Kidney (tissue), 14 donors: ENCODE measurements around the gene CTTNBP2. TPM values are rescaled to one million over a fixed set of nuclear protein-coding genes. Genes with fewer than 3 reads are reported as not detected.

Experiments used
- DNase-seq, 5 donors: peaks; one replicate each; pipeline ENCODE4 v3.0.0-alpha.2; 2013 to 2020
- FAIRE-seq: peaks from 2 replicates; lab custom pipeline; 2012; peaks lifted over from hg19 to GRCh38; lab: Jason Lieb, UNC
- H3K27ac ChIP-seq, 2 donors: one replicate each; pipeline ENCODE4 v1.7.0; 2013; ENCODE audit warnings: low read depth in 2 of 2, low read length in 2 of 2, inconsistent platforms in 1 of 2
- H3K27me3 ChIP-seq: one replicate; pipeline ENCODE4 v1.7.1; 2013; ENCODE audit warnings: low read length, inconsistent platforms; ENCODE audit not compliant: control insufficient read depth, insufficient read depth
- H3K36me3 ChIP-seq, 3 donors: one replicate each; pipeline versions ENCODE4 v1.7.0 to v1.7.1; 2013; ENCODE audit warnings: low read length in 3 of 3, control low read depth in 1 of 3, inconsistent platforms in 1 of 3; ENCODE audit not compliant: insufficient read depth in 3 of 3, control insufficient read depth in 2 of 3
- H3K4me1 ChIP-seq, 3 donors: one replicate each; pipeline versions ENCODE4 v1.7.0 to v1.7.1; 2013; ENCODE audit warnings: low read length in 3 of 3, inconsistent platforms in 1 of 3, low read depth in 1 of 3; ENCODE audit not compliant: control insufficient read depth in 2 of 3, insufficient read depth in 2 of 3
- H3K4me3 ChIP-seq, 3 donors: one replicate each; pipeline versions ENCODE4 v1.7.0 to v1.8.1; 2013; ENCODE audit warnings: low read length in 3 of 3, control low read depth in 1 of 3, inconsistent platforms in 1 of 3
- H3K9ac ChIP-seq, 3 donors: one replicate each; pipeline versions ENCODE4 v1.7.0 to v1.7.1; 2013; ENCODE audit warnings: low read length in 3 of 3, control low read depth in 1 of 3, inconsistent platforms in 1 of 3
- H3K9me3 ChIP-seq, 3 donors: one replicate each; pipeline versions ENCODE4 v1.7.0 to v1.7.1; 2013; ENCODE audit warnings: low read length in 3 of 3, control low read depth in 1 of 3, inconsistent platforms in 1 of 3; ENCODE audit not compliant: control insufficient read depth in 2 of 3, insufficient read depth in 1 of 3
- CTCF ChIP-seq: IDR thresholded peaks from 3 replicates; pipeline ENCODE4 v1.5.1; 2012; ENCODE audit warnings: mild to moderate bottlenecking, moderate library complexity, borderline replicate concordance; ENCODE audit not compliant: insufficient read depth; ENCODE audit errors: extremely low read depth
- intact Hi-C: fragments of 100-400 bp; cut with DNase I; formaldehyde crosslinking; loops from one replicate; pipeline ENCODE4 v1.11.1; 2022
- polyA plus RNA-seq: library from polyadenylated mRNA; stranded (reverse); fragments of 350-450 nt; fragmentation: Illumina TruSeq; extraction: RNeasy Lipid Tissue Mini Kit (QIAGEN cat#74804); gene quantifications from one replicate; pipeline ENCODE4 v1.2.3, GENCODE V29; 2014; ENCODE audit warnings: low read depth, low replicate concordance; ENCODE audit not compliant: insufficient read depth
- total RNA-seq: library from RNA; stranded (reverse); fragmentation: NEBNext Ultra II Directional; extraction: Animal tissue kit (Norgen Biotek cat#: 25700); gene quantifications from one replicate; pipeline ENCODE4 v1.2.1, GENCODE V29; 2021
- donor health status: control.
- donor health status: control.
- donor health status: control.
- donor health status: control.
- donor health status: control.
- donor health status: DM: yes; HTN: yes; CAD: no.
- donor health status: Normal renal cell carcinoma (clear cell type).

CTTNBP2 gene
- total and polyA plus RNA-seq, 2 donors from 2014 or later: 3.8 to 41.1 TPM

GRCh38 chr7:117686311-117686935 lies 186.8 kb downstream of the CTTNBP2 start:
- Histone ChIP-seq H3K4me3 (no peak overlapping the region), H3K9ac (no peak overlapping the region), H3K9me3 (no peaks in the 10 kb centered on the region), H3K27me3 (no peaks in the 10 kb centered on the region), H3K27ac (no peak overlapping the region), H3K4me1 (no peaks in the 10 kb centered on the region), H3K36me3 (no peaks in the 10 kb centered on the region)
- TF ChIP-seq CTCF: no peak
- no peak for DNase-seq
- intact Hi-C loops: no loop called here
- FAIRE-seq: no peak

GRCh38 chr7:117685795-117686194 lies 187.4 kb downstream of the CTTNBP2 start:
- no peak for TF ChIP-seq CTCF
- no peaks in the 10 kb centered on the region for H3K9me3 ChIP-seq
- no peak overlapping the region for H3K27ac ChIP-seq
- no peaks in the 10 kb centered on the region for H3K36me3 ChIP-seq
- H3K9ac ChIP-seq: no peak overlapping the region
- H3K27me3 ChIP-seq: no peaks in the 10 kb centered on the region
- DNase-seq (no peak), FAIRE-seq (no peak)
- H3K4me3 ChIP-seq: no peak overlapping the region
- no peaks in the 10 kb centered on the region for H3K4me1 ChIP-seq
- intact Hi-C loops: no loop called here

DNA sequence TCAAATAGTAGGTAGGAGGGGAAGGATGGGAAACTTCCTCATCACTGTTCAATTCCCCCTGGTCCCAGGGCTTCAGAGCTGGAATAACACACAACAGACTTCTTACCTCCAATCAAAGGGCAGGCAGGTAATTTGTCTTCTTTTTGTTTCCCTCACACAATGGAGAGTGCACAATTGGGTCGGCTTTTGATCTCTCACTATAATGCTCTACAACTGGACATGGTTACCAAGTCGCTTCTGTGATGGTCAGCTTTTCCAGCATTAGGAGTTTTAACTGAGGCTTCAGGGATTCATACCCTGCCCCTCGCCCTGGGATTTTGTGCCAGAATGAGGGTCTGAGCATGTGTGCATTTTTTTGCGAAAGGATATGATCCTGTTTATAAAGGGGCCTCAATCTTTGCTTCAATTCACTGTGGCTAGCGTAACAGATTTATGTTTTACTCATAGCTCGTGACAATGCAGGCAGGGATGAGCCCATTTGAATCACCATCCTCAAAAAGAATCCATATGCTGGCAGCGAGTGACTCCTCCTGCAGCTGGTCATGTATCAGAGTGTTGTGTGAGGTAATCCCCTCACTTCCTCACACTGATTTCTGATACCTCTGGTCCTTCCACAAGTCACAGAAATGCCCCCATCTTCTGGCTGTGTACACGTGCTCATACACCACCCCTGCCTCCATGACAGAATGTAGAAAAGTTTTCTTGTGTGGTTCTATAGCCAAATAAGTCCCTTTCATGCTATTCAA lies 189.6 kb downstream of the CTTNBP2 start:
- Histone ChIP-seq H3K27me3 (no peaks in the 10 kb centered on the region), H3K4me3 (no peak overlapping the region), H3K9ac (no peak overlapping the region), H3K27ac (no peak overlapping the region), H3K36me3 (no peaks in the 10 kb centered on the region), H3K9me3 (no peaks in the 10 kb centered on the region), H3K4me1 (no peaks in the 10 kb centered on the region)
- no peak for DNase-seq
- no peak for FAIRE-seq
- intact Hi-C loops: no loop called here
- no peak for TF ChIP-seq CTCF
